Measurements from ENCODE around the gene SLC45A1.
A peak's percentile ranks its signal among the peaks of the same experiment; 100 is the strongest.

Gene SLC45A1

DNA sequence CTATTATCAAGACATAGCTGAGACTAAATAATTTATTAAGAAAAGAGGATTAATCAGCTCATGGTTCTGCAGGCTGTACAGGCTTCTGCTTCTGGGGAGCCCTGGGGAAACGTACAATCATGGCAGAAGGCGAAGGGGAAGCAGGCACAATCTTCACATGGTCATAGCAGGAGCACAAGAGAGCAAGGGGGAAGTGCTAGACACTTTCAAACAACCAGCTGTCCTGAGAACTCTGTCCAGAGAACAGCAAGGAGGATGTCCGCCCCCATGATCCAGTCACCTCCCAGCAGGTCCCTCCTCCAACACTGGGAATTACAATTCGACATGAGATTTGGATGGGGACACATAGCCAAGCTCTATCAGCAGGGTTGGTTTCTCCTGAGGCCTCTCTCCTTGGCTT, 10.3 kb upstream of the SLC45A1 start:
- H3K4me3 ChIP-seq (ENCODE audit: low read depth, low read length): no peak overlapping the region
- no peak for DNase-seq (ENCODE audit: low read depth)
- TF ChIP-seq, protein P1, sequence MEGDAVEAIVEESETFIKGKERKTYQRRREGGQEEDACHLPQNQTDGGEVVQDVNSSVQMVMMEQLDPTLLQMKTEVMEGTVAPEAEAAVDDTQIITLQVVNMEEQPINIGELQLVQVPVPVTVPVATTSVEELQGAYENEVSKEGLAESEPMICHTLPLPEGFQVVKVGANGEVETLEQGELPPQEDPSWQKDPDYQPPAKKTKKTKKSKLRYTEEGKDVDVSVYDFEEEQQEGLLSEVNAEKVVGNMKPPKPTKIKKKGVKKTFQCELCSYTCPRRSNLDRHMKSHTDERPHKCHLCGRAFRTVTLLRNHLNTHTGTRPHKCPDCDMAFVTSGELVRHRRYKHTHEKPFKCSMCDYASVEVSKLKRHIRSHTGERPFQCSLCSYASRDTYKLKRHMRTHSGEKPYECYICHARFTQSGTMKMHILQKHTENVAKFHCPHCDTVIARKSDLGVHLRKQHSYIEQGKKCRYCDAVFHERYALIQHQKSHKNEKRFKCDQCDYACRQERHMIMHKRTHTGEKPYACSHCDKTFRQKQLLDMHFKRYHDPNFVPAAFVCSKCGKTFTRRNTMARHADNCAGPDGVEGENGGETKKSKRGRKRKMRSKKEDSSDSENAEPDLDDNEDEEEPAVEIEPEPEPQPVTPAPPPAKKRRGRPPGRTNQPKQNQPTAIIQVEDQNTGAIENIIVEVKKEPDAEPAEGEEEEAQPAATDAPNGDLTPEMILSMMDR (IDR thresholded peaks at IDR 0.05; ENCODE audit: insufficient read depth, low read depth, low read length, missing control alignments): no peak

DNA sequence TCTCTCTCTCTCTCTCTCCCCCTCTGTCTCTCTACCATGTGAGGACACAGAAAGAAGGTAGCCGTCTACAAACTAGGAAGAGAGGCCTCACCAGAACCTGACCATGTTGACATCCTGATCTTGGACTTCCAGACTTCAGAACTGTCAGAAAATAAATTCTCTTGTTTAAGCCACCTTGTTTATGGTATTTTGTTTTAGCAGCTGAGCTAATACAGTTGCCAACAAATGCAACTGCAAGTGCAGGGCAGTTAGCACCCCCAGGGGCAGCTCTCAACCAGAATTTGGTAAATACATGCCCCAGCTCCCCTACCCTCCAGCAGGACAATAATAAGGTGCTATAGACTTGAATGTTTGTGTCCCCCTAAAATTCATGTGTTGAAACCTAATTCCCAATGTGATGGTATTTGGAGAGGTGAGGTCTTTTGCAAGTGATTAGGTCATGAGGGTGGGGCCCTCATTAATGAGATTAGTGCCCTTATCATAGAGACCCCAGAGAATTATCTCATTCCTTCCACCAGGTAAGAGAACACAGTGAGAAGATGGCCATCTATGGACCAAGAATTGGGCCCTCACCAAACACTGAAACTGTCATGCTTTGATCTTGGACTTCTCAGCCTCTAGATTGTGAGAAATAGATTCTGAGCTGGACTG, 6.7 kb upstream of the SLC45A1 start:
- TF ChIP-seq, protein P1 (IDR thresholded peaks at IDR 0.05; ENCODE audit: insufficient read depth, low read depth, low read length, missing control alignments): no peak
- DNase-seq (ENCODE audit: low read depth): no peak

DNA sequence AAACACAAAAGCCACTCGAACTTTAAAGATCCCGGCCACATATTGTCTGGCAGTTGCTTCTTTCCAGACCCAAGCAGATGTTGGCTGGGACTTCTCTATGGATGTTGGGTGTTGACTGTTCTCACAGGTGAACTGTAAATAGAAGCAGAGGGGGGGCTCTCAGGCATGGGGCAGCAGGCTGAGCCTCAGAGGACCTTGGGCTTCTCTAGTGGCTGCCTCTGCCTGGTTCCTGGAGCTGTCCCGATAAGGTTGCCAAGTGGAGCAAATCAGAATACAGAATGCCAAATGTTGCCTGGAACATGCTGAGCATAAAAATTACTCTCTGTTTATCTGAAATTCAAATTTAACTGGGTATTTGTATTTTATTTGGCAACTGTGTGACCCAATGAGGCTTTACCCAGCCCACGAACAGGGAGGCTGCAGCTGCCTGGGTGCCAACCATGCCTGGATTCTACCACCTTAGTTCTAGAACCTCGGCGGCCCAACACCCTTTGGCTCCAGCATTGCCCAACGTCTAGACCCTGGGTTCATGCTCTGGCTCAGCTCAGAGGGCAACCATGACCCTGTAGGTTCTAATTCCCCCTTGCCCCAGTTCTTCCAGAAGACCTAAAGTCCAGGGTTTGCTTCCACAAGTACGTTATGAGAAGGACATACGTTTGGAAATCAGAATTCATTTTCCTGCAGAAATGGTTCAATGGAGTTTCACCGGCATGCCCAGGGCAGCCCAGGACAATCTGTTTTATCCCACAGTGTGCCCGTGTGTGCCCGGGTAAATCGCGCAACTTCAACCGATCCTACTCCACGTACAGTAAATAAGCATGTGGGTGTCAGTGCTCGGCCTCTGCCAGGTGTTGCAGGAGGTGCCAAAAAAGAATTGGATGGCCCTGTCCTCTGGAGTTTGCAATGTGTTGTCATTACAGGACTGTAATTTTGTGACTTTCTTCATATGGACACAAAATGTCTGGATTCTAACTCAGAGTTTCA, 5.4 kb upstream of the SLC45A1 start:
- TF ChIP-seq, protein P1 (IDR thresholded peaks at IDR 0.05; ENCODE audit: insufficient read depth, low read depth, low read length, missing control alignments): no peak
- DNase-seq (ENCODE audit: low read depth): no peak
- H3K4me3 ChIP-seq (ENCODE audit: low read depth, low read length): no peak overlapping the region

More for the DNA sequence above, 6.7 kb upstream of the SLC45A1 start:
- no peak overlapping the region for H3K4me3 ChIP-seq (ENCODE audit: low read depth, low read length)

DNA sequence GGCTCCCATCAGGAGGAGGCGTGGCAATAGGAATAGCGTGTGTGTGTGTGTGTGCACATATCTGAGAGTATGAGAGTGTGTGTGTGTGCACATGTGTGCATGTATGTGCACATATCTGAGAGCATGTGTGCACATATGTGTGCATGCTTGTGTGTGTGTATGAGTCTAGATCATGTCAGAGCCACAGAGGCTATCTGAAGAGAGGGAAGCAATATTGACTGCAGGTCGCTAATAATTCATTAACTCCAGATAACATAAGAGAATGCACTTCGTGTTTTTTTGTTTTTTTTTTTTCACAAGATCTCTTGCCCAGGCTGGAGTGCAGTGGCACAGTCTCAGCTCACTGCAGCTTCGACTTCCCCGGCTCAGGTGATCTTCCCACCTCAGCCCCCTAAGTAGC, 4.7 kb upstream of the SLC45A1 start:
- no peak for DNase-seq (ENCODE audit: low read depth)
- TF ChIP-seq, protein P1 (IDR thresholded peaks at IDR 0.05; ENCODE audit: insufficient read depth, low read depth, low read length, missing control alignments): no peak
- no peak overlapping the region for H3K4me3 ChIP-seq (ENCODE audit: low read depth, low read length)

DNA sequence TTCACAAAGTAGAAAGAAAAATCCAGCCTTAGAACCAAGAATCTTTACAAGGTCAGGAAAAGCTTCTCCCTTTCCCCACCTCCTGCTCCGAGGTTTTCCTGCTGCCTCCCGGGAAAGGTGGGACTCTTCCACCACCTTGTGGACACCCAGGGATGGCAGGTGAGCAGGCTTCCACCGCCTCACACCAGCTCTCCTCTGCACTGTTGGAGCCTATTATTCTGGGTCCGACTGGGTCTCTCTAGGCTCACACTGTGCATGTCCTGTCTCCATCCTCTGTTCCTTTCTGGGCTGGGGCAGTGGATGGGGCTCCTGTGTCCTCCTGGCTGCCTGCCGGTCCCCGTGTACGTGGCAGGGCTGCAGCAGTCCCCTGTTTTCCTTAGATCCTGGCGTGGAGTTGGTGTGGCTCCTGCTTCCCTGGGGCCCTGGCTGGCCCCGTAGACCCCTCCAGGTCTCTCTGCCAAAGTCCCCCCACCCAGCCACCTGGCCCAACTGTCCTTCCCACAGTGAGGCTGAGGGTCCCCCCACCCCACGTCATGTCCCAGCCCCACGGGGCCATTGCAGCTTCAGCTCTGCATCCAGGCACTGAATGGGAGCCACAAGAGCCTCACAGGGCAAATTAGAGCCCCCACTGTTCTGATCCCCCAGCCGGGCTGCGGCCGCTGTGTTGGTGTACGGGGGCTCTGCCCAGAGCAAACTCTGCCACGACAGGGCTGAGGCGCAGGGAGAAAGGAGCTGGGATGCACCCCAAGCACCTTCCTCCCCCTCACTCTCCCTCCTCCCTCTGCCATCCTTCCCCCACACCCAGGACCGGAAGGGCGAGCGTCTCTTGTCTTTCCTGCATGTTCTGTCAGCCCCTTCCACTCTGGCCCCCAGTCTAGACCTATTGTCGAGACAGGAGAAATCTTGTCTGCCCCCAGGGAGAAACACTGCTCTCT, 3.3 kb upstream of the SLC45A1 start:
- TF ChIP-seq, protein P1 (IDR thresholded peaks at IDR 0.05; ENCODE audit: insufficient read depth, low read depth, low read length, missing control alignments): peak; percentile 86
- H3K4me3 ChIP-seq (ENCODE audit: low read depth, low read length): no peak overlapping the region
- DNase-seq (ENCODE audit: low read depth): peak; percentile 60

Measured in GM12865 (cell line).